ENCODE results near the gene IDH3B.
"Not testable (repeated sequence)": the region's sequence is repeated elsewhere in the genome, so short reads cannot be mapped to it uniquely, and the experiment has no call there.

IDH3B gene

DNA sequence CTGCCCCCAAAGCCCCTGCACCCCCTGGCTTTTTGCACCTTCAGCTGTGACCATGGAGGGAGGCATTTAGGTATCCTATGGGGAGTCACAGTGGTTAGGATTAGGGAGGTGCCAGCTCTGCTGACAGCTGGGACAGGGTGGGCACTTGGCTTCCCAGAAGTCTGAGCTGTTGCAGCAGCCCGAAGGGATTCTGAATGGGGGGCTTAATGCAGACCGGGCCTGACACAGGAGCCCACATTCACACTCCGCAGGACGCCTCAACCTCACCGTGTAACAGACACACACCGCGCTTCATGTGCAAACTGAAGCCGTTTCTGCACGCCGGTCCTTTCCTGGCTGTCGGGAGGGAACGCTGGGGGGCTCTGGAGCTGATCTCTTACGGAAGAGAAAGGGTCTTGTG lies 30.5 kb upstream of the IDH3B start:
- DNase-seq (ENCODE audit: low read depth in 2 of 2), result no peak

GRCh38 chr20:2694008-2694471 lies 30.0 kb upstream of the IDH3B start:
- no peak for DNase-seq (ENCODE audit: low read depth in 2 of 2)

- no peak for DNase-seq (ENCODE audit: low read depth in 2 of 2)
Observed at GRCh38 chr20:2693286-2694007, 29.4 kb upstream of the IDH3B start.

GRCh38 chr20:2692886-2693285 lies 28.9 kb upstream of the IDH3B start:
- no peak for DNase-seq (ENCODE audit: low read depth in 2 of 2)

- no peak for DNase-seq (ENCODE audit: low read depth in 2 of 2)
Observed at GRCh38 chr20:2692036-2692885, 28.2 kb upstream of the IDH3B start, which contains the start of gene EBF4. Gene EBF4 (plus strand): TSS chr20:2692780. CDS start chr20:2693646, 866 bp downstream.

- no peak for DNase-seq (ENCODE audit: low read depth in 2 of 2)
Observed at GRCh38 chr20:2691663-2692035, 27.6 kb upstream of the IDH3B start.

DNA sequence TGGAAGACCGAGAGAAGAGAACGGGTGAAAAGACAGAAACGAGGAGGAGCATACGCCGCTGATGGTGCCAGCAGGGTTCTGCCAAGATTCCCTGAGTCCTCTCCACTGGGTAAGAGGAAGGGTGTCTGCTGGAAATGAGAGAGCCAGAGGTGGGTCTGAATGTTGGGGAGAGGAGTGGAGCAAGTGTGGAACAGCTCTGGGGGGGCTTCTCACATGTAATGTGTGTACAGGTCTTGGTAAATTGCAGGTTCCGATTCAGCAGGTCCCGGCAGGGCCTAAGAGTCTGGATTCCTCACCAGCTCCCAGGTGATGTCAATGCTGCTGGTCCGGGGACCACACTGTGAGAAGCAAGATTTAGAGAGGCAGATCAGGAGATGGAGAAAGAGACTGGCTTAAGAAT lies 27.1 kb upstream of the IDH3B start:
- DNase-seq (ENCODE audit: low read depth in 2 of 2), result no peak

DNA sequence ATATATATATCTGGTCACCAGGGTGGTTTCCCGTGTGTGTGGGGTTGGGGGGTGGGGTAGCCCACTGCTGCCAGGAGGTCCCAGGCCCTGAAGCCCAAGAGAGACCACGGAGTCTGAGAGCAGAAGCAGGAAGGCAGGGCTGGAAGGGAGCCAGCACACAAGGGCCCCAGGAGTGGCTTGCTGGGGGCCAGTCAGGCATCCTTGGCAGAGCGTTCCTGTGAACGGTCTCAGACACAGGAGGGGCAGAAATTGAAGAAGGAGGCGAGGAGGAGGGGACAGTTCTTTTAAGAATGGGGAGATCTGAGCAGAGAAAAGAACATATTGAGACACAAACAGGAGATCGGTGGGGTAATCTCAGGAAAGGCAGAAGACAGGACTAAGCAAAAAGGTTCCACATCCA lies 26.7 kb upstream of the IDH3B start:
- DNase-seq (ENCODE audit: low read depth in 2 of 2), result no peak

GRCh38 chr20:2690213-2690612 lies 26.2 kb upstream of the IDH3B start:
- no peak for DNase-seq (ENCODE audit: low read depth in 2 of 2)

- DNase-seq (ENCODE audit: low read depth in 2 of 2), result peak in 1 of 2 experiments; percentile 15
Observed at GRCh38 chr20:2688041-2688591, 24.1 kb upstream of the IDH3B start.

GRCh38 chr20:2687514-2687913 lies 23.5 kb upstream of the IDH3B start:
- DNase-seq (ENCODE audit: low read depth in 2 of 2), result no peak

- DNase-seq (ENCODE audit: low read depth in 2 of 2), result not testable (repeated sequence)
Observed at GRCh38 chr20:2684817-2685216, 20.8 kb upstream of the IDH3B start.

DNA sequence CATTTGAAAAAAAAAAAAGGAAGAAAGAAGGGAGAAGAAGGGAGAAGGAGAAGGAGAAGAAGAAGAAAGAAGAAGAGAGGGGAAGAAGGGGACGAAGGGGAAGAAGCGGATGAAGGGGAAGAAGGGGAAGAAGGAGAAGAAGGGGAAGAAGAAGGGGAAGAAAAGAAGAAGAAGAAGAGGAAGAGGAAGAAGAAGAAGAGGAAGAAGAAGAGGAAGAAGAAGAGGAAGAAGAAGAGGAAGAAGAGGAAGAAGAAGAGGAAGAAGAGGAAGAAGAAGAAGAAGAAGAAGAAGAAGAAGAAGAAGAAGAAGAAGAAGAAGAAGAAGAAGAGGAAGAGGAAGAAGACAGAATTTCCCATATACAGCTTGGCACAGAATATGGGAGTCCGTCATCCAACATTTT lies 18.0 kb upstream of the IDH3B start:
- DNase-seq (ENCODE audit: low read depth in 2 of 2), result not testable (repeated sequence)

GRCh38 chr20:2680046-2680445 lies 16.0 kb upstream of the IDH3B start:
- no peak for DNase-seq (ENCODE audit: low read depth in 2 of 2)

DNA sequence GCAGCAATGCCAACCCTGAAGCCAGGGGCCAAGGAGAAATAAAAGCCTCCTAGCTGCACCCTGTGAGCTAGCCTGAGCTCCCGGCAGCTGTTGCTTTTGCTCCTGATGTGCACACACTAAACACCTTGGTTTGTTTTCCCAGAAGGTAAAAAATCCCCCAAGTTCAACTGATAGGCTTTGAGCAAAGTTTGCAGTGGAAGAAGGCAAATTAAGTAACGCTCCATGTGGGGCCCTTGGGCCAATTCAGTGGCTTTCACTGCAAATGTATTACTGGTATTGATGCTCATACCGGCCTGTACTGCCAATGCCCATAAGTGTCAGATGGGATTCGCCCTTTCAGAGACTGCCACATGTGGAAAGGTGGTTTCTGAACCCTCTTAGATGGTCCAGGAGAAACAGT lies 9.4 kb upstream of the IDH3B start:
- no peak for DNase-seq (ENCODE audit: low read depth in 2 of 2)

- no peak for DNase-seq (ENCODE audit: low read depth in 2 of 2)
Observed at GRCh38 chr20:2672446-2672845, 8.4 kb upstream of the IDH3B start.

DNA sequence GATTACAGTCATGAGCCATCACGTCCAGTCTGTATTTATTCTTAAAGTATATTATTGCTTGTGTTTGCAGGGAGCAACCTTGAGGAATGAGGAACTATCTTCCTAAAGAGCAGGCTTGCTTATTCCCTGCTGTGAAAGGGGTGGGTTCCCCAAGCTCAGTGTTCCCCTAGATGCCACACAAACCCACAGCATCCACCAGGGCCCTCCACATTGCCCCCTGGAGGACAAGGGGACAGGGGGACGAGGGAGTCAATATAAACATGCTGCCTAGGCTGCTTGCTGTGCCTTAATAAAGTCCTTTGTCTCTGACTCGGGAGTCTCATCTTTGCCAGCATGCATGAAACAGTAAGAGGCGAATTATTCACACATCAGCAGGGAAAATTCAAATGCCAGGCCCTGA lies 8.0 kb upstream of the IDH3B start:
- DNase-seq (ENCODE audit: low read depth in 2 of 2), result no peak

- DNase-seq (ENCODE audit: low read depth in 2 of 2), result no peak
Observed at GRCh38 chr20:2663364-2663886, 591 bp downstream of the IDH3B start.

DNA sequence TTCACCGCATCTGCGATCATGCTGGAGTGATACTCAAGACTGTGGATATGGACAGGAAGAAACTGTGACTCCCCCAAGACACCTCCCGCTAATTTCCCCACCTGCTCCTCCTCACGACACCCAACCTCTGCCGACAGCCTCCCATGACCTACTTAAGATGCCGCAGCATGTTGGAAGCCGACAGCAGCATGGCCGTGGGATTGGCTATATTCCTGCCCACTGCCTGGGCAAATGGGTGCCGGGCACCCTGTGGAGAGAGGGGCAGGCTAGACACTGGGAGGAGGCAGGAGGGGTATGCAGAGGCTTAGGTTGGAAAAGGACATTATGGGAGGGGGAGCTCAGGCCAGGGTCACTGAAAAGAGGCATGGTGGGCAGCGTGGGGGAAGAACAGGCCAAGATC lies 4.5 kb downstream of the IDH3B start:
- no peak for DNase-seq (ENCODE audit: low read depth in 2 of 2)

GRCh38 chr20:2658414-2659354 lies 5.3 kb downstream of the IDH3B start:
- DNase-seq (ENCODE audit: low read depth in 2 of 2), result no peak

- DNase-seq (ENCODE audit: low read depth in 2 of 2), result no peak
Observed at GRCh38 chr20:2657674-2658073, 6.3 kb downstream of the IDH3B start.

Measured in fibroblast of skin of left biceps (primary cell).